ENCODE results near the gene RXRB.

RXRB gene

GRCh38 chr6:33195304-33196165 lies 4.9 kb downstream of the RXRB start:
- TF ChIP-seq GATA2 (IDR thresholded peaks at IDR 0.05; ENCODE audit: low read depth, low read length) (no peak), GATA3 (IDR thresholded peaks at IDR 0.05; ENCODE audit: low read depth, low read length) (no peak)

GRCh38 chr6:33194431-33194979 lies 6.0 kb downstream of the RXRB start:
- TF ChIP-seq GATA2 (IDR thresholded peaks at IDR 0.05; ENCODE audit: low read depth, low read length) = no peak
- TF ChIP-seq GATA3 (IDR thresholded peaks at IDR 0.05; ENCODE audit: low read depth, low read length) = no peak

GRCh38 chr6:33193619-33194018 lies 6.8 kb downstream of the RXRB start:
- TF ChIP-seq GATA2 (IDR thresholded peaks at IDR 0.05; ENCODE audit: low read depth, low read length) = no peak
- TF ChIP-seq GATA3 (IDR thresholded peaks at IDR 0.05; ENCODE audit: low read depth, low read length) = no peak

- no peak for TF ChIP-seq GATA2 (IDR thresholded peaks at IDR 0.05; ENCODE audit: low read depth, low read length)
- TF ChIP-seq GATA3 (IDR thresholded peaks at IDR 0.05; ENCODE audit: low read depth, low read length) = no peak
These were observed 7.5 kb downstream of the RXRB start for GRCh38 chr6:33192671-33193602.

GRCh38 chr6:33192105-33192646 lies 8.3 kb downstream of the RXRB start, which contains the start of gene COL11A2:
Gene COL11A2, minus strand, starts transcription at chr6:33192467. Its CDS starts 227 bp downstream, at chr6:33192240.
- no peak for TF ChIP-seq GATA2 (IDR thresholded peaks at IDR 0.05; ENCODE audit: low read depth, low read length)
- no peak for TF ChIP-seq GATA3 (IDR thresholded peaks at IDR 0.05; ENCODE audit: low read depth, low read length)

- no peak for TF ChIP-seq GATA3 (IDR thresholded peaks at IDR 0.05; ENCODE audit: low read depth, low read length)
- TF ChIP-seq GATA2 (IDR thresholded peaks at IDR 0.05; ENCODE audit: low read depth, low read length) = no peak
These were observed 8.9 kb downstream of the RXRB start for GRCh38 chr6:33191383-33192104.

GRCh38 chr6:33190504-33191107 lies 9.9 kb downstream of the RXRB start:
- TF ChIP-seq GATA2 (IDR thresholded peaks at IDR 0.05; ENCODE audit: low read depth, low read length) (no peak), GATA3 (IDR thresholded peaks at IDR 0.05; ENCODE audit: low read depth, low read length) (no peak)

GRCh38 chr6:33189625-33190448 lies 10.6 kb downstream of the RXRB start:
- no peak for TF ChIP-seq GATA3 (IDR thresholded peaks at IDR 0.05; ENCODE audit: low read depth, low read length)
- TF ChIP-seq GATA2 (IDR thresholded peaks at IDR 0.05; ENCODE audit: low read depth, low read length) = no peak

- TF ChIP-seq GATA3 (IDR thresholded peaks at IDR 0.05; ENCODE audit: low read depth, low read length) (no peak), GATA2 (IDR thresholded peaks at IDR 0.05; ENCODE audit: low read depth, low read length) (no peak)
These were observed 11.3 kb downstream of the RXRB start for GRCh38 chr6:33189164-33189563.

GRCh38 chr6:33187809-33188208 lies 12.7 kb downstream of the RXRB start:
- TF ChIP-seq GATA2 (IDR thresholded peaks at IDR 0.05; ENCODE audit: low read depth, low read length) = no peak
- no peak for TF ChIP-seq GATA3 (IDR thresholded peaks at IDR 0.05; ENCODE audit: low read depth, low read length)

GRCh38 chr6:33185654-33186187 lies 14.7 kb downstream of the RXRB start:
- no peak for TF ChIP-seq GATA3 (IDR thresholded peaks at IDR 0.05; ENCODE audit: low read depth, low read length)
- TF ChIP-seq GATA2 (IDR thresholded peaks at IDR 0.05; ENCODE audit: low read depth, low read length) = no peak

GRCh38 chr6:33185190-33185589 lies 15.3 kb downstream of the RXRB start:
- TF ChIP-seq GATA3 (IDR thresholded peaks at IDR 0.05; ENCODE audit: low read depth, low read length) (no peak), GATA2 (IDR thresholded peaks at IDR 0.05; ENCODE audit: low read depth, low read length) (no peak)
